ENCODE measurements around the gene LHFPL3. TPM values are rescaled to one million over a fixed set of nuclear protein-coding genes. Genes with fewer than 3 reads are reported as not detected.
A peak's percentile ranks its signal among the peaks of the same experiment; 100 is the strongest.

The LHFPL3 gene
- total RNA-seq, 4 donors from 2014 or later, result not detected

- Histone ChIP-seq H3K27ac (no peak overlapping the region), H3K4me3 (no peak overlapping the region), H3K4me1 (peaks cover 0 to 29% (median 8%) of the 10 kb centered on the region in 4 donors), H3K36me3 (no peaks in the 10 kb centered on the region), H3K9me3 (no peaks in the 10 kb centered on the region), H3K27me3 (no peaks in the 10 kb centered on the region)
- no peak for TF ChIP-seq CTCF (IDR thresholded peaks at IDR 0.05)
- no peak for DNase-seq
Observed at GRCh38 chr7:104938741-104939390, 610.5 kb downstream of the LHFPL3 start.

GRCh38 chr7:104940023-104940710 lies 611.8 kb downstream of the LHFPL3 start:
- H3K27ac ChIP-seq, result peak overlapping the region in 1 of 4 donors; percentile 91
- H3K4me3 ChIP-seq, result no peak overlapping the region
- peaks cover 4 to 34% (median 14%) of the 10 kb centered on the region in 4 donors for H3K4me1 ChIP-seq
- DNase-seq, result no peak
- H3K9me3 ChIP-seq, result no peaks in the 10 kb centered on the region
- no peaks in the 10 kb centered on the region for H3K27me3 ChIP-seq
- H3K36me3 ChIP-seq, result no peaks in the 10 kb centered on the region
- no peak for TF ChIP-seq POLR2A (IDR thresholded peaks at IDR 0.05)
- TF ChIP-seq CTCF (IDR thresholded peaks at IDR 0.05), result no peak

- H3K4me1 ChIP-seq, result peaks cover 4 to 56% (median 20%) of the 10 kb centered on the region in 4 donors
- H3K9me3 ChIP-seq, result no peaks in the 10 kb centered on the region
- no peaks in the 10 kb centered on the region for H3K27me3 ChIP-seq
- H3K4me3 ChIP-seq, result peak overlapping the region in 3 of 4 donors; percentile 4 to 24 (median 17)
- no peaks in the 10 kb centered on the region for H3K36me3 ChIP-seq
- DNase-seq, result peak; percentile 69 to 92 (median 80)
- TF ChIP-seq POLR2A (IDR thresholded peaks at IDR 0.05), result peak in 1 of 2 donors; percentile 32
- no peak for TF ChIP-seq CTCF (IDR thresholded peaks at IDR 0.05)
- H3K27ac ChIP-seq, result peak overlapping the region; percentile 91 to 97 (median 96)
Observed at GRCh38 chr7:104943502-104944343, 615.3 kb downstream of the LHFPL3 start.

GRCh38 chr7:104945599-104945956 lies 617.2 kb downstream of the LHFPL3 start:
- H3K27ac ChIP-seq, result peak overlapping the region; percentile 91 to 97 (median 96)
- H3K4me3 ChIP-seq, result no peak overlapping the region
- no peaks in the 10 kb centered on the region for H3K36me3 ChIP-seq
- H3K4me1 ChIP-seq, result peaks cover 4 to 56% (median 20%) of the 10 kb centered on the region in 4 donors
- DNase-seq, result no peak
- H3K9me3 ChIP-seq, result no peaks in the 10 kb centered on the region
- TF ChIP-seq CTCF (IDR thresholded peaks at IDR 0.05) (no peak), POLR2A (IDR thresholded peaks at IDR 0.05) (no peak)
- no peaks in the 10 kb centered on the region for H3K27me3 ChIP-seq

- TF ChIP-seq POLR2A (IDR thresholded peaks at IDR 0.05) (no peak), CTCF (IDR thresholded peaks at IDR 0.05) (no peak)
- no peak for DNase-seq
- Histone ChIP-seq H3K4me1 (peaks cover 4 to 54% (median 20%) of the 10 kb centered on the region in 4 donors), H3K27me3 (no peaks in the 10 kb centered on the region), H3K36me3 (no peaks in the 10 kb centered on the region), H3K4me3 (no peak overlapping the region), H3K27ac (peak overlapping the region; percentile 73 to 97 (median 94)), H3K9me3 (no peaks in the 10 kb centered on the region)
Observed at GRCh38 chr7:104946338-104946737, 617.9 kb downstream of the LHFPL3 start.

Measured in Peyer's patch (tissue), 4 donors.